Spleen (tissue), 11 donors: ENCODE results near the gene HMOX2. TPM values are rescaled to one million over a fixed set of nuclear protein-coding genes. Genes with fewer than 3 reads are reported as not detected.

Source experiments
- DNase-seq: peaks from one replicate; pipeline ENCODE4 v3.0.0-alpha.2; 2020
- H3K27ac ChIP-seq, 8 donors: fragments of 200-600 bp; sonication (generic) in 7 of 8; 1 replicate in 4 of 8; 2 replicates in 4 of 8; pipeline versions ENCODE4 v1.5.0 to v1.8.0; 2016 to 2021; ENCODE audit warnings: inconsistent platforms in 4 of 8, mild to moderate bottlenecking in 4 of 8, moderate library complexity in 1 of 8
- H3K27me3 ChIP-seq, 7 donors: fragments of 200-600 bp; sonication (generic) in 6 of 7; replicated peaks in 1 of 7; 1 replicate in 4 of 7; 2 replicates in 3 of 7; pipeline versions ENCODE4 v1.5.0 to v1.8.0; 2016 to 2021; ENCODE audit warnings: inconsistent platforms in 3 of 7, mild to moderate bottlenecking in 1 of 7
- H3K36me3 ChIP-seq, 6 donors: fragments of 200-600 bp; sonication (generic) in 5 of 6; 1 replicate in 4 of 6; 2 replicates in 2 of 6; pipeline versions ENCODE4 v1.5.0 to v1.8.0; 2016 to 2021; ENCODE audit warnings: inconsistent platforms in 2 of 6
- H3K4me1 ChIP-seq, 6 donors: fragments of 200-600 bp; sonication (generic) in 5 of 6; 1 replicate in 3 of 6; 2 replicates in 3 of 6; pipeline versions ENCODE4 v1.5.0 to v1.8.0; 2016 to 2021; ENCODE audit warnings: inconsistent platforms in 3 of 6
- H3K4me3 ChIP-seq, 8 donors: fragments of 200-600 bp; sonication (generic) in 7 of 8; 1 replicate in 4 of 8; 2 replicates in 4 of 8; pipeline versions ENCODE4 v1.5.0 to v1.8.0; 2016 to 2021; ENCODE audit warnings: inconsistent platforms in 4 of 8, mild to moderate bottlenecking in 4 of 8, moderate library complexity in 2 of 8
- H3K9me3 ChIP-seq, 8 donors: fragments of 200-600 bp; sonication (generic) in 7 of 8; 1 replicate in 4 of 8; 2 replicates in 4 of 8; pipeline versions ENCODE4 v1.5.0 to v1.8.0; 2016 to 2021; ENCODE audit warnings: inconsistent platforms in 4 of 8
- CTCF ChIP-seq, 11 experiments: fragments of 200-600 bp in 7 of 11; fragments of 450-650 bp in 4 of 11; sonication (generic) in 4 of 11; IDR thresholded peaks in 8 of 11; conservative IDR thresholded peaks in 3 of 11; 1 replicate in 7 of 11; 2 replicates in 4 of 11; pipeline versions ENCODE4 v1.4.0 to v1.8.0; 2016 to 2021; ENCODE audit warnings: antibody characterized with exemption in 11 of 11, inconsistent platforms in 4 of 11, mild to moderate bottlenecking in 1 of 11
- POLR2A ChIP-seq, 3 donors: fragments of 450-650 bp; IDR thresholded peaks; one replicate each; pipeline ENCODE4 v1.5.1; 2017; ENCODE audit warnings: antibody characterized with exemption in 3 of 3, mild to moderate bottlenecking in 1 of 3
- POLR2AphosphoS5 ChIP-seq, 3 donors: sonication (generic); formaldehyde crosslinking; IDR thresholded peaks; one replicate each; pipeline ENCODE4 v1.5.1; 2017; ENCODE audit warnings: antibody characterized with exemption in 3 of 3
- WGBS, 5 donors: extraction: QIAGEN DNeasy Blood & Tissue Kit in 3 of 5; methylation state at CpG; one replicate each; pipeline versions ENCODE4 v1.1.5 to v1.1.7; 2013 to 2018; 5-methylcytosine and 5-hydroxymethylcytosine counted together
- intact Hi-C: fragments of 100-400 bp; cut with DNase I; formaldehyde crosslinking; loops from one replicate; pipeline ENCODE4 v1.15.0; 2023; ENCODE audit warnings: low total_unique reads
- polyA plus RNA-seq, 3 donors: library from polyadenylated mRNA; stranded (reverse); fragments of 200-250 nt; gene quantifications; one replicate each; pipeline ENCODE4 v1.2.1, GENCODE V29; 2013
- total RNA-seq, 7 donors: library from RNA; depleted of rRNA in 3 of 7; stranded (reverse); fragments of >200 nt in 3 of 7; fragmentation: NEBNext Ultra II Directional in 4 of 7; extraction: Animal tissue kit (Norgen Biotek cat#: 25700) in 4 of 7; gene quantifications; one replicate each; pipeline versions ENCODE4 v1.1.0 to v1.2.1, GENCODE V29; 2016 to 2021
- donor health status: healthy with polysubstance abuse.
- donor health status: DM: no; HTN: no; CAD: no; lungs with moderate emphysema.
- donor health status: DM: no; HTN: no; CAD: no.
- donor health status: Bipolar disorder and iron deficiency.
- donor health status: healthy.
- donor health status: DM: no; HTN: no; CAD: no.
- donor health status: DM: yes; HTN: yes; CAD: no.

HMOX2 gene
- total and polyA plus RNA-seq, 10 donors, result 26.6 to 73.8 (median 53.3) TPM

- Histone ChIP-seq H3K27me3 (no peaks in the 10 kb centered on the region), H3K27ac (no peak overlapping the region), H3K4me1 (peaks cover 29 to 60% (median 39%) of the 10 kb centered on the region in 6 donors), H3K9me3 (no peaks in the 10 kb centered on the region), H3K36me3 (peaks cover 0 to 29% (median 4%) of the 10 kb centered on the region in 6 donors), H3K4me3 (no peak overlapping the region)
- 72 to 81% (median 78%) methylated on average over 12 of the region's 12 CpGs for WGBS, 5 donors
- TF ChIP-seq CTCF (IDR thresholded peaks at IDR 0.05 in 8 of 11, conservative IDR thresholded peaks at IDR 0.05 in 3 of 11) (peak in 6 of 11 experiments; percentile 8 to 30 (median 18)), POLR2AphosphoS5 (IDR thresholded peaks at IDR 0.05) (peak in 1 of 3 donors; percentile 17), POLR2A (IDR thresholded peaks at IDR 0.05) (no peak)
- DNase-seq, result peak; percentile 65
- intact Hi-C loops, result no loop called here
Observed at GRCh38 chr16:4517812-4518680, 41.8 kb downstream of the HMOX2 start.

GRCh38 chr16:4519274-4520058, 43.3 kb downstream of the HMOX2 start:
- H3K36me3 ChIP-seq, result peaks cover 0 to 22% (median 0%) of the 10 kb centered on the region in 6 donors
- H3K9me3 ChIP-seq, result no peaks in the 10 kb centered on the region
- WGBS, 5 donors, result 72 to 90% (median 86%) methylated on average over 15 of the region's 15 CpGs
- intact Hi-C loops, result no loop called here
- H3K4me1 ChIP-seq, result peaks cover 18 to 50% (median 25%) of the 10 kb centered on the region in 6 donors
- TF ChIP-seq CTCF (IDR thresholded peaks at IDR 0.05 in 8 of 11, conservative IDR thresholded peaks at IDR 0.05 in 3 of 11) (no peak), POLR2AphosphoS5 (IDR thresholded peaks at IDR 0.05) (no peak), POLR2A (IDR thresholded peaks at IDR 0.05) (no peak)
- no peaks in the 10 kb centered on the region for H3K27me3 ChIP-seq
- no peak overlapping the region for H3K27ac ChIP-seq
- H3K4me3 ChIP-seq, result no peak overlapping the region
- peak; percentile 28 for DNase-seq

- Histone ChIP-seq H3K27me3 (no peaks in the 10 kb centered on the region), H3K9me3 (no peaks in the 10 kb centered on the region), H3K27ac (no peak overlapping the region), H3K36me3 (peaks cover 0 to 22% (median 0%) of the 10 kb centered on the region in 6 donors), H3K4me3 (no peak overlapping the region), H3K4me1 (peaks cover 5 to 36% (median 10%) of the 10 kb centered on the region in 6 donors)
- intact Hi-C loops, result no loop called here
- WGBS, 5 donors, result 82 to 91% (median 90%) methylated on average over 7 of the region's 7 CpGs
- no peak for DNase-seq
- TF ChIP-seq CTCF (IDR thresholded peaks at IDR 0.05 in 8 of 11, conservative IDR thresholded peaks at IDR 0.05 in 3 of 11) (no peak), POLR2AphosphoS5 (IDR thresholded peaks at IDR 0.05) (no peak), POLR2A (IDR thresholded peaks at IDR 0.05) (no peak)
Observed at GRCh38 chr16:4520913-4521312, 44.7 kb downstream of the HMOX2 start.
